HCT116 (cell line): ENCODE data around the gene ZNF341. TPM values are rescaled to one million over a fixed set of nuclear protein-coding genes. Genes with fewer than 3 reads are reported as not detected.

Experiments used
- ATAC-seq: fragments of 200-7000 bp; cut with Tn5 transposase; 2 replicates; pipeline ENCODE4 v1.9.1; 2020; ENCODE audit warnings: mild to moderate bottlenecking, moderate library complexity
- BruUV-seq: library from RNA; stranded (reverse); fragments of 400-500 nt; replicated peaks from 2 replicates; lab custom pipeline; 2021; lab: Mats Ljungman, UMichigan
- CTCF ChIA-PET: fragments of 300-600 bp; sonication (Branson Sonifier 250); formaldehyde crosslinking; loops from one replicate; lab custom pipeline; 2021; ENCODE audit warnings: antibody characterized with exemption; lab: Charles Lee
- POLR2A ChIA-PET: fragments of 300-600, 350-600 bp; sonication (Branson Sonifier 250); formaldehyde crosslinking; loops from one replicate; lab custom pipeline; 2021; ENCODE audit warnings: antibody characterized with exemption; lab: Charles Lee
- RAD21 ChIA-PET, 2 experiments: fragments of 300-600 bp; sonication (Branson Sonifier 250); formaldehyde crosslinking; loops; one replicate each; lab custom pipeline; 2023; ENCODE audit warnings: low total read pairs in 2 of 2; ENCODE audit not compliant: uncharacterized antibody in 2 of 2, unreplicated experiment in 2 of 2, low non-redundant PET in 1 of 2; lab: Charles Lee
- DNase-seq: peaks from one replicate; pipeline ENCODE4 v3.0.0-alpha.2; 2010; ENCODE audit warnings: low read depth, low spot score
- H2AFZ ChIP-seq: fragments of 200-600 bp; shearing (Covaris generic), sonication (generic); 2 replicates; pipeline ENCODE4 v1.6.1; 2017; ENCODE audit warnings: low read depth, mixed run types, mixed read lengths, antibody characterized with exemption, low read length; ENCODE audit not compliant: poor library complexity, severe bottlenecking
- H3K27ac ChIP-seq: 2 replicates; pipeline ENCODE4 v1.5.1; 2012; ENCODE audit warnings: low read depth, low read length
- H3K27me3 ChIP-seq: fragments of 200-600 bp; sonication (generic); 2 replicates; pipeline ENCODE4 v1.6.1; 2016; ENCODE audit warnings: mixed run types, low read length, mixed read lengths; ENCODE audit not compliant: insufficient read depth
- H3K36me3 ChIP-seq, 2 experiments: fragments of 200-500 bp in 1 of 2; fragments of 200-600 bp in 1 of 2; sonication (Bioruptor generic) in 1 of 2; sonication (generic) in 1 of 2; 2 replicates each; pipeline versions ENCODE4 v1.5.1 to v1.6.1; 2014 to 2016; ENCODE audit warnings: low read length in 2 of 2, inconsistent platforms in 1 of 2, mixed read lengths in 1 of 2, mixed run types in 1 of 2; ENCODE audit not compliant: insufficient read depth in 2 of 2, control insufficient read depth in 1 of 2
- H3K4me1 ChIP-seq, 2 experiments: fragments of 200-600 bp in 1 of 2; sonication (generic) in 1 of 2; 2 replicates each; pipeline versions ENCODE4 v1.5.1 to v1.6.1; 2012 to 2017; ENCODE audit warnings: low read length in 2 of 2, inconsistent platforms in 1 of 2, mild to moderate bottlenecking in 1 of 2, mixed read lengths in 1 of 2, mixed run types in 1 of 2, moderate library complexity in 1 of 2; ENCODE audit not compliant: insufficient read depth in 2 of 2, control insufficient read depth in 1 of 2
- H3K4me2 ChIP-seq: fragments of 200-600 bp; sonication (generic); 2 replicates; pipeline ENCODE4 v1.6.1; 2017; ENCODE audit warnings: mixed run types, low read length, mixed read lengths
- H3K4me3 ChIP-seq, 2 experiments: fragments of 200-600 bp in 1 of 2; sonication (generic) in 1 of 2; replicated peaks in 1 of 2; 2 replicates each; pipeline ENCODE4 v1.5.1; 2011 to 2016; ENCODE audit warnings: low read length in 2 of 2, control low read depth in 1 of 2, low read depth in 1 of 2, mild to moderate bottlenecking in 1 of 2, mixed read lengths in 1 of 2, mixed run types in 1 of 2
- H3K79me2 ChIP-seq: fragments of 200-600 bp; sonication (generic); 2 replicates; pipeline ENCODE4 v1.6.1; 2017; ENCODE audit warnings: mild to moderate bottlenecking, mixed run types, low read length, moderate library complexity, mixed read lengths; ENCODE audit not compliant: insufficient read depth
- H3K9ac ChIP-seq: fragments of 200-600 bp; sonication (generic); 2 replicates; pipeline ENCODE4 v1.6.1; 2016; ENCODE audit warnings: low read length, mixed read lengths
- H3K9me2 ChIP-seq: fragments of 200-600 bp; sonication (generic), shearing (Covaris generic); 2 replicates; pipeline ENCODE4 v1.6.1; 2017; ENCODE audit warnings: mixed run types, mild to moderate bottlenecking, moderate library complexity; ENCODE audit not compliant: insufficient read depth
- H3K9me3 ChIP-seq, 2 experiments: fragments of 200-500 bp in 1 of 2; fragments of 200-600 bp in 1 of 2; sonication (Bioruptor generic) in 1 of 2; sonication (generic) in 1 of 2; 2 replicates each; pipeline ENCODE4 v1.6.1; 2014 to 2017; ENCODE audit warnings: low read length in 2 of 2, mixed read lengths in 2 of 2, inconsistent platforms in 1 of 2, low read depth in 1 of 2, mild to moderate bottlenecking in 1 of 2, mixed run types in 1 of 2, moderate library complexity in 1 of 2; ENCODE audit not compliant: control insufficient read depth in 1 of 2, insufficient read depth in 1 of 2
- H4K20me1 ChIP-seq: fragments of 200-600 bp; sonication (generic), shearing (Covaris generic); 2 replicates; pipeline ENCODE4 v1.6.1; 2017; ENCODE audit warnings: mixed run types, mild to moderate bottlenecking, moderate library complexity; ENCODE audit not compliant: insufficient read depth
- ATF3 ChIP-seq: IDR thresholded peaks from 2 replicates; pipeline ENCODE4 v1.6.1; 2012
- CEBPB ChIP-seq: IDR thresholded peaks from 2 replicates; pipeline ENCODE4 v1.6.1; 2012; ENCODE audit warnings: low read depth
- EGR1 ChIP-seq: IDR thresholded peaks from 2 replicates; pipeline ENCODE4 v1.6.1; 2012; ENCODE audit warnings: low read depth
- ELF1 ChIP-seq: IDR thresholded peaks from 2 replicates; pipeline ENCODE4 v1.6.1; 2012; ENCODE audit warnings: low read depth, borderline replicate concordance
- EZH2 ChIP-seq: fragments of 200-600 bp; sonication (generic); IDR thresholded peaks from 2 replicates; pipeline ENCODE4 v1.6.1; 2017; ENCODE audit warnings: antibody characterized with exemption, mixed run types
- FOSL1 ChIP-seq: IDR thresholded peaks from 2 replicates; pipeline ENCODE4 v1.6.1; 2012; ENCODE audit warnings: low read depth
- JUND ChIP-seq: IDR thresholded peaks from 2 replicates; pipeline ENCODE4 v1.6.1; 2012
- POLR2A ChIP-seq: IDR thresholded peaks from 2 replicates; pipeline ENCODE4 v1.7.0; 2011; ENCODE audit warnings: borderline replicate concordance; ENCODE audit not compliant: insufficient read depth, insufficient read length; ENCODE audit errors: extremely low read depth
- RAD21 ChIP-seq: IDR thresholded peaks from 2 replicates; pipeline ENCODE4 v1.6.1; 2012; ENCODE audit warnings: low read depth, mild to moderate bottlenecking
- SRF ChIP-seq: IDR thresholded peaks from 2 replicates; pipeline ENCODE4 v1.6.1; 2012; ENCODE audit warnings: low read depth
- ZBTB33 ChIP-seq: IDR thresholded peaks from 2 replicates; pipeline ENCODE4 v1.6.1; 2011; ENCODE audit warnings: mild to moderate bottlenecking, low read length, moderate library complexity; ENCODE audit not compliant: insufficient replicate concordance; ENCODE audit errors: extremely low read depth
- ZFX ChIP-seq: fragments of 450-650 bp; IDR thresholded peaks from 2 replicates; pipeline ENCODE4 v1.6.1; 2017
- ZNF274 ChIP-seq: fragments of 200-500 bp; sonication (Bioruptor generic); IDR thresholded peaks from 2 replicates; pipeline ENCODE4 v1.6.1; 2014; ENCODE audit warnings: mild to moderate bottlenecking, low read depth, low read length, inconsistent platforms
- intact Hi-C: fragments of 100-400 bp; cut with micrococcal nuclease; formaldehyde crosslinking; loops from 2 replicates; pipeline ENCODE4 v1.10.0; 2022
- total RNA-seq: library from RNA; stranded (reverse); gene quantifications from one replicate; pipeline ENCODE4 v1.2.1, GENCODE V29; 2021; ENCODE audit not compliant: unreplicated experiment
- TF ChIP-seq, protein P1 (sequence below), 3 experiments: fragments of 200-600 bp in 1 of 3; sonication (generic) in 1 of 3; IDR thresholded peaks in 2 of 3; conservative IDR thresholded peaks in 1 of 3; 2 replicates each; pipeline ENCODE4 v1.5.1; 2012 to 2017; ENCODE audit warnings: low read depth in 2 of 3, low read length in 2 of 3, antibody characterized with exemption in 1 of 3, borderline replicate concordance in 1 of 3, control low read depth in 1 of 3, mild to moderate bottlenecking in 1 of 3, mixed read lengths in 1 of 3, mixed run types in 1 of 3, moderate library complexity in 1 of 3; ENCODE audit not compliant: insufficient read depth in 1 of 3

ZNF341 gene
- total RNA-seq, 1 experiment from 2014 or later = 4.9 TPM

DNA sequence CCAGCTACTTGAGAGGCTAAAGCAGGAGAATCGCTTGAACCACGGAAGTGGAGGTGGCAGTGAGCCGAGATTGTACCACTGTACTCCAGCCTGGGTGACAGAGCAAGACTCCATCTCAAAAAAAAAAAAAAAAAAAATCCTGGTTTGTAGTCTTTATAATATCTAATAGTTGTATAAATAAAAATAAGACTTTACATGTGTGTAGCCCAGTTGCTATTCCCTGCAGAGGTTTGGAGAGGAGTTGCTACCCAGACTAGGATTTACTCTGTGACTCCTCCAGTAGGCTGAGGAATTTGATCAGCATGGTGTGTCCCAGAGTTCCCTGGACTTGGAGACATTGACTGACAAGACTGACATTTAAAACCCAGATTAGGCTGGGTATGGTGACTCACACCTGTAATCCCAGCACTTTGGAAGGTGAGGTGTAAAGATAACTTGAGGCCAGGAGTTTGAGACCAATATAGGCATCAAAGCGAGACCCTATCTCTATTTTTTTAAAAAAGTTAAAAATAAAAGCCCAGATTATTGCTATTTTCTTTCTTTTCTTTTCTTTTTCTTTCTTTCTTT, 89.6 kb downstream of the ZNF341 start:
- Histone ChIP-seq H2AFZ (no peak overlapping the region), H3K4me2 (peak overlapping the region; percentile 47), H3K27me3 (no peaks in the 10 kb centered on the region), H3K4me1 (peaks cover 15 to 31% of the 10 kb centered on the region in 2 experiments), H3K79me2 (peaks cover 82% of the 10 kb centered on the region), H3K9ac (no peak overlapping the region), H3K27ac (no peak overlapping the region), H3K36me3 (no peaks in the 10 kb centered on the region; a peak in 1 of 4 replicates), H4K20me1 (peaks cover 12% of the 10 kb centered on the region; the same call in 1 of the 2 replicates), H3K4me3 (no peak overlapping the region), H3K9me3 (no peaks in the 10 kb centered on the region), H3K9me2 (no peaks in the 10 kb centered on the region)
- ChIA-PET POLR2A (interaction anchor here (1.4 kb wide), 1 partner anchor 32 kb away, joined by 3 read pairs; no protein-coding TSS in a partner anchor), RAD21 (no interaction called here), CTCF (no interaction called here)
- ATAC-seq = peak; percentile 80
- peak; percentile 22 for DNase-seq
- intact Hi-C loops = no loop called here
- TF ChIP-seq EGR1 (no peak), JUND (peak; percentile 22; the same call in 1 of the 2 replicates), FOSL1 (0 out of 2 replicates have a peak, but pooled peaks have one; percentile 28), EZH2 (no peak)
- BruUV-seq = no TSS peak

- CTCF ChIA-PET = no interaction called here
Measured at GRCh38 chr20:33822423-33822822, 90.6 kb downstream of the ZNF341 start.

More at GRCh38 chr20:33822423-33822822, 90.6 kb downstream of the ZNF341 start:
- H3K4me1 ChIP-seq = peaks cover 15 to 31% of the 10 kb centered on the region in 2 experiments
- H2AFZ ChIP-seq = no peak overlapping the region
- no peaks in the 10 kb centered on the region for H3K9me3 ChIP-seq
- TF ChIP-seq ATF3 (no peak), CEBPB (no peak), POLR2A (no peak), ZBTB33 (no peak), RAD21 (no peak), ELF1 (no peak), SRF (no peak), ZFX (no peak), ZNF274 (no peak)
- TF ChIP-seq, protein P1, sequence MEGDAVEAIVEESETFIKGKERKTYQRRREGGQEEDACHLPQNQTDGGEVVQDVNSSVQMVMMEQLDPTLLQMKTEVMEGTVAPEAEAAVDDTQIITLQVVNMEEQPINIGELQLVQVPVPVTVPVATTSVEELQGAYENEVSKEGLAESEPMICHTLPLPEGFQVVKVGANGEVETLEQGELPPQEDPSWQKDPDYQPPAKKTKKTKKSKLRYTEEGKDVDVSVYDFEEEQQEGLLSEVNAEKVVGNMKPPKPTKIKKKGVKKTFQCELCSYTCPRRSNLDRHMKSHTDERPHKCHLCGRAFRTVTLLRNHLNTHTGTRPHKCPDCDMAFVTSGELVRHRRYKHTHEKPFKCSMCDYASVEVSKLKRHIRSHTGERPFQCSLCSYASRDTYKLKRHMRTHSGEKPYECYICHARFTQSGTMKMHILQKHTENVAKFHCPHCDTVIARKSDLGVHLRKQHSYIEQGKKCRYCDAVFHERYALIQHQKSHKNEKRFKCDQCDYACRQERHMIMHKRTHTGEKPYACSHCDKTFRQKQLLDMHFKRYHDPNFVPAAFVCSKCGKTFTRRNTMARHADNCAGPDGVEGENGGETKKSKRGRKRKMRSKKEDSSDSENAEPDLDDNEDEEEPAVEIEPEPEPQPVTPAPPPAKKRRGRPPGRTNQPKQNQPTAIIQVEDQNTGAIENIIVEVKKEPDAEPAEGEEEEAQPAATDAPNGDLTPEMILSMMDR (IDR thresholded peaks at IDR 0.05 in 2 of 3, conservative IDR thresholded peaks at IDR 0.05 in 1 of 3; ENCODE audit: borderline replicate concordance in 1 of 3, insufficient read depth in 1 of 3, low read depth in 2 of 3, low read length in 2 of 3) = no peak
- BruUV-seq = no TSS peak
- no peak overlapping the region for H3K27ac ChIP-seq
- no peak overlapping the region for H3K4me3 ChIP-seq
- peaks cover 9% of the 10 kb centered on the region; the same call in 1 of the 2 replicates for H4K20me1 ChIP-seq
- intact Hi-C loops = no loop called here
- no peaks in the 10 kb centered on the region for H3K27me3 ChIP-seq
- ChIA-PET POLR2A (no interaction called here), RAD21 (no interaction called here)
- H3K79me2 ChIP-seq = peaks cover 79% of the 10 kb centered on the region
- ATAC-seq (no peak), DNase-seq (no peak)
- no peak overlapping the region for H3K4me2 ChIP-seq
- H3K9ac ChIP-seq = no peak overlapping the region
- no peaks in the 10 kb centered on the region for H3K9me2 ChIP-seq
- H3K36me3 ChIP-seq = no peaks in the 10 kb centered on the region
